ENCODE data around the gene TP53BP2.
"Not testable (repeated sequence)": the region's sequence is repeated elsewhere in the genome, so short reads cannot be mapped to it uniquely, and the experiment has no call there.

The TP53BP2 gene

GRCh38 chr1:223745731-223746130, 100.0 kb downstream of the TP53BP2 start:
- Histone ChIP-seq H3K4me1 (ENCODE audit: insufficient read depth, poor library complexity, severe bottlenecking) (peaks cover 15% of the 10 kb centered on the region), H3K27me3 (ENCODE audit: insufficient read depth, poor library complexity, severe bottlenecking) (no peaks in the 10 kb centered on the region), H3K4me3 (ENCODE audit: severe bottlenecking) (no peak overlapping the region), H3K36me3 (ENCODE audit: low read depth) (peaks cover 75% of the 10 kb centered on the region), H3K27ac (ENCODE audit: poor library complexity, severe bottlenecking) (no peak overlapping the region), H3K9me3 (ENCODE audit: severe bottlenecking) (no peaks in the 10 kb centered on the region)
- TF ChIP-seq CTCF (IDR thresholded peaks at IDR 0.05; ENCODE audit: poor library complexity, severe bottlenecking), result no peak
- DNase-seq (ENCODE audit: low spot score), result no peak
- no peak for ATAC-seq (ENCODE audit: low read depth)

DNA sequence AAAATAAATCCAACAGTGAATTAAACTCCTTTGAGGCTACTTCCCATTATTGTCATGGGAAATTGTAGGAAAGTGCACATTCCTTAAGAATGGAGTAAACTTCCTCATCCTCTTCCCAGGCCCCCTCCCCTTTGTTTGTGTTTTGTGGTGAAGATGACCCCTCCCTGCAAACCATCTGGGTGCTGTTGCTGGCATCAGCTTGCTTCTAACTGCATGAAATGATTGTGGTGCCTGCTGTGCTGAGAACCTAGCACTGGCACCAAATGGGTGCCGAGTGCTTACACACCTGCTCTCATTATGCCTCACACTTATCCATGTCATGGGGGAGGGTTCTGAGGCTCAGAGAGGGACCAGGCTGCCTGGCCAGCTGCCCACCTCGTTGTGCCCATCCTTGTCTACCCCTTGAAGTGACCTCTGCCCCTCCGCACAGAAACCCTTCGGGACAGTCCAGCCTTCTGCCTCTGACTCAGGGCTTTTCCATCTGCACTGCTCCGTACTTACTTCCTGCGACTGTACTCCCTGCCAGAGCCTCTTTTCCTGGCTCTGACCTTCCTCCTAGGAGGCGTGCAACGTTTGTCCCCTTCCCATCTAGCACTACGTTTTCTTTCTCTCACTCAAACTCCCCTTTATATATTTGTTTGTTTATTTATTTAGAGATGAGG, 102.8 kb downstream of the TP53BP2 start:
- Histone ChIP-seq H3K9me3 (ENCODE audit: severe bottlenecking) (no peaks in the 10 kb centered on the region), H3K27ac (ENCODE audit: poor library complexity, severe bottlenecking) (peak overlapping the region; percentile 85), H3K27me3 (ENCODE audit: insufficient read depth, poor library complexity, severe bottlenecking) (no peaks in the 10 kb centered on the region), H3K36me3 (ENCODE audit: low read depth) (peaks cover 69% of the 10 kb centered on the region), H3K4me1 (ENCODE audit: insufficient read depth, poor library complexity, severe bottlenecking) (peaks cover 39% of the 10 kb centered on the region), H3K4me3 (ENCODE audit: severe bottlenecking) (no peak overlapping the region)
- ATAC-seq (ENCODE audit: low read depth) (no peak), DNase-seq (ENCODE audit: low spot score) (no peak)
- TF ChIP-seq CTCF (IDR thresholded peaks at IDR 0.05; ENCODE audit: poor library complexity, severe bottlenecking), result no peak

DNA sequence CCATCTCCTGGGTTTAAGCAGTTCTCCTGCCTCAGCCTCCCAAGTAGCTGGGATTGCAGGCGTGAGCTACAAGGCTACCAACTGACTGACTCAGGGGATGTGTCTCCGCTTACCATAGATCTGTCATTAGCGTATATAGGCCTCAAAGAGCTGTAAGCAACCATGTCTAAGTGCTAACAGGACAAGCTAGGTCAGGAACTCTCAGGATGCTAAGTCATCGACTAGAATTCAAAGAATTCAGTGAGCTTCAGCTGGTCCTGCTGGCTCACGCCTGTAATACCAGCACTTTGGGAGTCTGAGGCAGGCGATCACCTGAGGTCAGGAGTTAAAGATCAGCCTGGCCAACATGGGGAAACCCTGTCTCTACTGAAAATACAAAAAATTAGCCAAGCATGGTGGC, 103.9 kb downstream of the TP53BP2 start:
- peaks cover 39% of the 10 kb centered on the region for H3K4me1 ChIP-seq (ENCODE audit: insufficient read depth, poor library complexity, severe bottlenecking)
- no peaks in the 10 kb centered on the region for H3K9me3 ChIP-seq (ENCODE audit: severe bottlenecking)
- TF ChIP-seq CTCF (IDR thresholded peaks at IDR 0.05; ENCODE audit: poor library complexity, severe bottlenecking), result no peak
- DNase-seq (ENCODE audit: low spot score) (no peak), ATAC-seq (ENCODE audit: low read depth) (peak; percentile 80)
- H3K36me3 ChIP-seq (ENCODE audit: low read depth), result peaks cover 65% of the 10 kb centered on the region
- H3K4me3 ChIP-seq (ENCODE audit: severe bottlenecking), result no peak overlapping the region
- peak overlapping the region; percentile 85 for H3K27ac ChIP-seq (ENCODE audit: poor library complexity, severe bottlenecking)
- H3K27me3 ChIP-seq (ENCODE audit: insufficient read depth, poor library complexity, severe bottlenecking), result no peaks in the 10 kb centered on the region

DNA sequence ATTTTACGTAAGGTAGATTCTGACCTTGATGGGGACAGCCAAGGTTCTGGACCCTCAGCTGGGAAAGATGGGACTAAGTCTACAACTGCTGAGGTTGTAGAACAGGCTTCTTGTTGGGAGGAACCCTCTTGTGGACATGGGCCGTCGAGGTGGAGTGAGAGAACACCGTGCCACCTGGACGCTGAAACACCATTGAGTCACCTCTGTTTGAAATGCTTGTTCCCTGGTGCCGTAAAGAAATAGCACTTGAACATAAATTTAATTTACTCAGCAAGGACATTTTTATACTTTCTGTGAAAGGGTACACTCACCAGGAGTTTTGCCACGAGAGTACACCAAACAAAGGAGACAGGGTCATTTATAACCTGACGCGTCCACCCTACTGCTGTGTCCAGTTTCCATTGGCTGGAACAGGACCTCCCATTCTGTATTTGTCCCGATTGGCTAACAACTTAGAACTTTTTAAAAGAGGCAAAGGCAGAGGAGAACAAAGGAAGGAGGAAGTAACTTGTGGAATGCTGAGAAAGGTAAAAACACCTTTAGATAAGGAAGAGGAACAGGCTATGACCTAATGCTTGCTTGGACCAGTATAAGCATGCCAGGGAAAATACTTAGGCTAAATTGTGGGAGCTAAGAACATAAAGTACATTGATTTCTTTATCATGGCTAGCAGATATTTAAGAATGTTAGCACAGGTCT, 105.6 kb downstream of the TP53BP2 start:
- H3K9me3 ChIP-seq (ENCODE audit: severe bottlenecking); H3K27me3 ChIP-seq (ENCODE audit: insufficient read depth, poor library complexity, severe bottlenecking); DNase-seq (ENCODE audit: low spot score); ATAC-seq (ENCODE audit: low read depth); H3K4me3 ChIP-seq (ENCODE audit: severe bottlenecking): not testable (repeated sequence)
- peaks cover 55% of the 10 kb centered on the region for H3K36me3 ChIP-seq (ENCODE audit: low read depth)
- H3K4me1 ChIP-seq (ENCODE audit: insufficient read depth, poor library complexity, severe bottlenecking), result peaks cover 39% of the 10 kb centered on the region
- H3K27ac ChIP-seq (ENCODE audit: poor library complexity, severe bottlenecking), result peak overlapping the region; percentile 85

- Histone ChIP-seq H3K27ac (ENCODE audit: poor library complexity, severe bottlenecking) (peak overlapping the region; percentile 85), H3K4me1 (ENCODE audit: insufficient read depth, poor library complexity, severe bottlenecking) (peaks cover 39% of the 10 kb centered on the region), H3K9me3 (ENCODE audit: severe bottlenecking) (no peaks in the 10 kb centered on the region), H3K27me3 (ENCODE audit: insufficient read depth, poor library complexity, severe bottlenecking) (no peaks in the 10 kb centered on the region), H3K4me3 (ENCODE audit: severe bottlenecking) (no peak overlapping the region), H3K36me3 (ENCODE audit: low read depth) (peaks cover 59% of the 10 kb centered on the region)
- TF ChIP-seq CTCF (IDR thresholded peaks at IDR 0.05; ENCODE audit: poor library complexity, severe bottlenecking), result no peak
- peak; percentile 26; the same call in 2 of the 3 replicates for ATAC-seq (ENCODE audit: low read depth)
- no peak for DNase-seq (ENCODE audit: low spot score)
These were observed 106.2 kb downstream of the TP53BP2 start for GRCh38 chr1:223739366-223740037.

Measured in RWPE2 (cell line).